GM12891 (cell line): ENCODE data around the gene GANC.

Source experiments
- PAX5 ChIP-seq: IDR thresholded peaks from 2 replicates; pipeline ENCODE4 v1.6.1; 2011; ENCODE audit warnings: low read length, moderate library complexity, mild to moderate bottlenecking; ENCODE audit not compliant: insufficient read depth, severe bottlenecking
- POLR2A ChIP-seq: IDR thresholded peaks from 2 replicates; pipeline ENCODE4 v1.6.1; 2011; ENCODE audit warnings: low read depth, low read length, control low read depth
- POLR2AphosphoS5 ChIP-seq: IDR thresholded peaks from 2 replicates; pipeline ENCODE4 v1.6.1; 2011; ENCODE audit warnings: low read depth, low read length, control low read depth
- POU2F2 ChIP-seq: IDR thresholded peaks from 2 replicates; pipeline ENCODE4 v1.6.1; 2011; ENCODE audit warnings: low read depth, mild to moderate bottlenecking, control low read depth, low read length, moderate library complexity
- SPI1 ChIP-seq: IDR thresholded peaks from 2 replicates; pipeline ENCODE4 v1.6.1; 2011; ENCODE audit warnings: low read depth, low read length, control low read depth
- TAF1 ChIP-seq: IDR thresholded peaks from 2 replicates; pipeline ENCODE4 v1.6.1; 2011; ENCODE audit warnings: low read depth, low read length, control low read depth

- TF ChIP-seq POLR2A (no peak), SPI1 (no peak), POLR2AphosphoS5 (no peak), TAF1 (no peak), POU2F2 (no peak), PAX5 (no peak)
Measured at GRCh38 chr15:42395838-42396237, 122.8 kb downstream of the GANC start.
